GM23338 (cell line): ENCODE data around the gene EVC. TPM values are rescaled to one million over a fixed set of nuclear protein-coding genes. Genes with fewer than 3 reads are reported as not detected.

Experiments used
- ATAC-seq: fragments of 200-7000 bp; cut with Tn5 transposase; 3 replicates; pipeline ENCODE4 v1.9.1; 2020
- DNase-seq: peaks from one replicate; pipeline ENCODE4 v3.0.0-alpha.2; 2015; ENCODE audit warnings: low spot score
- H2AFZ ChIP-seq: fragments of 200-600 bp; sonication (generic); 2 replicates; pipeline ENCODE4 v1.8.0; 2016; ENCODE audit warnings: antibody characterized with exemption, mild to moderate bottlenecking, moderate library complexity
- H3F3A ChIP-seq: fragments of 200-600 bp; sonication (generic); replicated peaks from 2 replicates; pipeline ENCODE4 v1.8.0; 2017; ENCODE audit warnings: antibody characterized with exemption, mixed run types, low read depth
- H3K27ac ChIP-seq: fragments of 200-600 bp; sonication (generic); 2 replicates; pipeline ENCODE4 v1.6.1; 2016; ENCODE audit warnings: low read depth
- H3K27me3 ChIP-seq: fragments of 200-600 bp; sonication (generic); 2 replicates; pipeline ENCODE4 v1.8.0; 2016; ENCODE audit warnings: mild to moderate bottlenecking, mixed run types, moderate library complexity; ENCODE audit not compliant: insufficient read depth
- H3K36me3 ChIP-seq: fragments of 200-600 bp; sonication (generic); 2 replicates; pipeline ENCODE4 v1.8.0; 2016; ENCODE audit warnings: mild to moderate bottlenecking; ENCODE audit not compliant: insufficient read depth
- H3K4me1 ChIP-seq: fragments of 200-600 bp; sonication (generic); 2 replicates; pipeline ENCODE4 v1.8.0; 2016; ENCODE audit warnings: mild to moderate bottlenecking, moderate library complexity; ENCODE audit not compliant: insufficient read depth
- H3K4me2 ChIP-seq: fragments of 200-600 bp; sonication (generic); 2 replicates; pipeline ENCODE4 v1.7.1; 2017; ENCODE audit warnings: mixed run types
- H3K4me3 ChIP-seq: fragments of 200-600 bp; sonication (generic); 2 replicates; pipeline ENCODE4 v1.6.1; 2016; ENCODE audit warnings: mixed run types
- H3K79me2 ChIP-seq: fragments of 200-600 bp; sonication (generic); replicated peaks from 2 replicates; pipeline ENCODE4 v1.8.0; 2017; ENCODE audit warnings: mild to moderate bottlenecking; ENCODE audit not compliant: insufficient read depth
- H3K9me2 ChIP-seq: fragments of 200-600 bp; sonication (generic); 2 replicates; pipeline ENCODE4 v1.8.0; 2017; ENCODE audit not compliant: insufficient read depth
- H4K20me1 ChIP-seq: fragments of 200-600 bp; sonication (generic); replicated peaks from 2 replicates; pipeline ENCODE4 v1.8.0; 2017; ENCODE audit warnings: mild to moderate bottlenecking; ENCODE audit not compliant: insufficient read depth
- H3K27ac Mint-ChIP-seq: 2 replicates; pipeline ENCODE4 v1.8.0; 2020; ENCODE audit warnings: inconsistent platforms, mild to moderate bottlenecking, moderate library complexity, mixed read lengths
- H3K27me3 Mint-ChIP-seq: 3 replicates; pipeline ENCODE4 v1.8.0; 2022; ENCODE audit warnings: low read depth, mild to moderate bottlenecking, moderate library complexity, mixed read lengths, inconsistent platforms; ENCODE audit not compliant: insufficient read depth, poor library complexity
- H3K36me3 Mint-ChIP-seq: 3 replicates; pipeline ENCODE4 v1.8.0; 2021; ENCODE audit warnings: low read depth, mild to moderate bottlenecking, inconsistent platforms, moderate library complexity, mixed read lengths
- H3K4me1 Mint-ChIP-seq: 3 replicates; pipeline ENCODE4 v1.8.0; 2020; ENCODE audit warnings: mild to moderate bottlenecking, inconsistent platforms, mixed read lengths
- H3K4me3 Mint-ChIP-seq: 3 replicates; pipeline ENCODE4 v1.8.0; 2021; ENCODE audit warnings: moderate library complexity, mild to moderate bottlenecking, inconsistent platforms, mixed read lengths
- H3K9me3 Mint-ChIP-seq: 3 replicates; pipeline ENCODE4 v1.8.0; 2020; ENCODE audit warnings: moderate library complexity, mild to moderate bottlenecking, inconsistent platforms, mixed read lengths
- CTCF ChIP-seq, 2 experiments: fragments of 200-600 bp in 1 of 2; sonication (generic) in 1 of 2; conservative IDR thresholded peaks; 2 replicates each; pipeline versions ENCODE4 v1.5.1 to v1.6.1; 2016 to 2017; ENCODE audit warnings: antibody characterized with exemption in 2 of 2, low read depth in 2 of 2, mild to moderate bottlenecking in 2 of 2, moderate library complexity in 1 of 2
- JUNB ChIP-seq: IDR thresholded peaks from one replicate; pipeline ENCODE4 v1.6.1; 2016; ENCODE audit warnings: antibody characterized with exemption; ENCODE audit not compliant: unreplicated experiment
- ZNF114 ChIP-seq: fragments of 250-450 bp; sonication (Bioruptor Pico); IDR thresholded peaks from 2 replicates; pipeline ENCODE4 v1.5.0; 2020; ENCODE audit warnings: mild to moderate bottlenecking, moderate library complexity
- ZNF331 ChIP-seq: fragments of 250-450 bp; sonication (Bioruptor Pico); IDR thresholded peaks from 2 replicates; pipeline ENCODE4 v1.5.0; 2020; ENCODE audit warnings: low read depth, mild to moderate bottlenecking, moderate library complexity
- ZNF462 ChIP-seq: fragments of 250-450 bp; sonication (Bioruptor Pico); IDR thresholded peaks from 2 replicates; pipeline ENCODE4 v1.5.0; 2020; ENCODE audit warnings: mild to moderate bottlenecking, moderate library complexity
- polyA plus RNA-seq: library from polyadenylated mRNA; unstranded; fragments of >200 nt; fragmentation: Nextera tagmentation; extraction: Ambion mirVana; gene quantifications from 2 replicates; pipeline ENCODE4 v1.2.1, GENCODE V29; 2016
- total RNA-seq: library from RNA; depleted of rRNA; stranded (reverse); fragments of >200 nt; shearing (Covaris generic); gene quantifications from 2 replicates; pipeline ENCODE4 v1.2.3, GENCODE V29; 2014

EVC gene
- total and polyA plus RNA-seq, 2 experiments from 2014 or later: 1.7 to 12.8 TPM

GRCh38 chr4:5718411-5718810 is 7.4 kb downstream of the EVC start:
- no peaks in the 10 kb centered on the region for H3K4me1 ChIP-seq
- DNase-seq: no peak
- no peak for ATAC-seq
- H3K4me1 Mint-ChIP-seq: peaks cover 14% of the 10 kb centered on the region
- no peaks in the 10 kb centered on the region; the same call in none of the 2 replicates for H4K20me1 ChIP-seq
- H3K27ac ChIP-seq: no peak overlapping the region
- H3K27ac Mint-ChIP-seq: no peak overlapping the region
- no peak overlapping the region for H2AFZ ChIP-seq
- no peaks in the 10 kb centered on the region for H3K27me3 Mint-ChIP-seq
- H3K4me3 Mint-ChIP-seq: no peak overlapping the region
- H3K36me3 Mint-ChIP-seq: peaks cover 21% of the 10 kb centered on the region
- H3K79me2 ChIP-seq: peaks cover 5% of the 10 kb centered on the region; the same call in 1 of the 2 replicates
- H3K4me3 ChIP-seq: no peak overlapping the region
- peaks cover 8% of the 10 kb centered on the region for H3K9me3 Mint-ChIP-seq
- H3F3A ChIP-seq: no peaks in the 10 kb centered on the region
- H3K27me3 ChIP-seq: no peaks in the 10 kb centered on the region
- no peak overlapping the region for H3K4me2 ChIP-seq
- H3K9me2 ChIP-seq: no peaks in the 10 kb centered on the region
- TF ChIP-seq JUNB (no peak), ZNF331 (CRISPR knock-in tag) (no peak), ZNF114 (CRISPR knock-in tag) (no peak)
- H3K36me3 ChIP-seq: no peaks in the 10 kb centered on the region

GRCh38 chr4:5719350-5720055 is 8.5 kb downstream of the EVC start:
- Histone ChIP-seq H3K27ac (no peak overlapping the region), H4K20me1 (no peaks in the 10 kb centered on the region; the same call in none of the 2 replicates), H3K79me2 (peaks cover 5% of the 10 kb centered on the region; the same call in 1 of the 2 replicates), H2AFZ (no peak overlapping the region), H3K27me3 (no peaks in the 10 kb centered on the region), H3K9me2 (no peaks in the 10 kb centered on the region), H3F3A (no peaks in the 10 kb centered on the region), H3K4me1 (no peaks in the 10 kb centered on the region), H3K36me3 (no peaks in the 10 kb centered on the region), H3K4me3 (no peak overlapping the region), H3K4me2 (no peak overlapping the region)
- Mint-ChIP-seq H3K9me3 (peaks cover 8% of the 10 kb centered on the region), H3K36me3 (peaks cover 13% of the 10 kb centered on the region), H3K27ac (no peak overlapping the region), H3K4me3 (no peak overlapping the region), H3K4me1 (peaks cover 14% of the 10 kb centered on the region), H3K27me3 (no peaks in the 10 kb centered on the region)
- TF ChIP-seq ZNF114 (CRISPR knock-in tag) (no peak), CTCF (conservative IDR thresholded peaks at IDR 0.05; ENCODE audit: low read depth in 2 of 2) (peak; percentile 17 to 41; a peak in 2 of 4 replicates), ZNF331 (CRISPR knock-in tag) (no peak), JUNB (no peak)
- ATAC-seq (peak; percentile 34; the same call in 2 of the 3 replicates), DNase-seq (peak; percentile 23)

GRCh38 chr4:5720157-5720850 is 9.3 kb downstream of the EVC start:
- H3K4me2 ChIP-seq: no peak overlapping the region
- Mint-ChIP-seq H3K9me3 (peaks cover 2% of the 10 kb centered on the region), H3K27ac (no peak overlapping the region), H3K4me1 (peaks cover 14% of the 10 kb centered on the region), H3K36me3 (peaks cover 11% of the 10 kb centered on the region), H3K27me3 (no peaks in the 10 kb centered on the region), H3K4me3 (no peak overlapping the region)
- H3K27me3 ChIP-seq: no peaks in the 10 kb centered on the region
- H3K4me1 ChIP-seq: no peaks in the 10 kb centered on the region
- H3K4me3 ChIP-seq: no peak overlapping the region
- no peaks in the 10 kb centered on the region for H3K36me3 ChIP-seq
- H4K20me1 ChIP-seq: no peaks in the 10 kb centered on the region; the same call in none of the 2 replicates
- no peaks in the 10 kb centered on the region for H3F3A ChIP-seq
- no peaks in the 10 kb centered on the region for H3K79me2 ChIP-seq
- H3K27ac ChIP-seq: no peak overlapping the region
- DNase-seq: no peak
- H2AFZ ChIP-seq: no peak overlapping the region
- no peak for ATAC-seq
- H3K9me2 ChIP-seq: no peaks in the 10 kb centered on the region
- TF ChIP-seq ZNF462 (CRISPR knock-in tag): no peak
